ENCODE data around the gene CYP3A4.

CYP3A4 gene

GRCh38 chr7:99792967-99793366 is 9.0 kb upstream of the CYP3A4 start:
- DNase-seq (ENCODE audit: extremely low read depth, low read depth): no peak
- no peak for TF ChIP-seq CTCF (IDR thresholded peaks at IDR 0.05; ENCODE audit: low read depth, low read length, missing control alignments)
- no peak overlapping the region for H3K4me3 ChIP-seq (replicated peaks; ENCODE audit: low read depth, low read length)

- TF ChIP-seq CTCF (IDR thresholded peaks at IDR 0.05; ENCODE audit: low read depth, low read length, missing control alignments): no peak
- DNase-seq (ENCODE audit: extremely low read depth, low read depth): no peak
These were observed 7.8 kb upstream of the CYP3A4 start for GRCh38 chr7:99791667-99792369.

GRCh38 chr7:99791021-99791420 is 7.0 kb upstream of the CYP3A4 start:
- H3K4me3 ChIP-seq (replicated peaks; ENCODE audit: low read depth, low read length): no peak overlapping the region
- DNase-seq (ENCODE audit: extremely low read depth, low read depth): no peak
- no peak for TF ChIP-seq CTCF (IDR thresholded peaks at IDR 0.05; ENCODE audit: low read depth, low read length, missing control alignments)

More at GRCh38 chr7:99791667-99792369, 7.8 kb upstream of the CYP3A4 start:
- H3K4me3 ChIP-seq (replicated peaks; ENCODE audit: low read depth, low read length): no peak overlapping the region

GRCh38 chr7:99790407-99790806 is 6.4 kb upstream of the CYP3A4 start:
- H3K4me3 ChIP-seq (replicated peaks; ENCODE audit: low read depth, low read length): no peak overlapping the region
- no peak for TF ChIP-seq CTCF (IDR thresholded peaks at IDR 0.05; ENCODE audit: low read depth, low read length, missing control alignments)
- no peak for DNase-seq (ENCODE audit: extremely low read depth, low read depth)

GRCh38 chr7:99789441-99790070 is 5.6 kb upstream of the CYP3A4 start:
- peak; percentile 5 for DNase-seq (ENCODE audit: extremely low read depth, low read depth)
- H3K4me3 ChIP-seq (replicated peaks; ENCODE audit: low read depth, low read length): no peak overlapping the region
- no peak for TF ChIP-seq CTCF (IDR thresholded peaks at IDR 0.05; ENCODE audit: low read depth, low read length, missing control alignments)

- DNase-seq (ENCODE audit: extremely low read depth, low read depth): peak; percentile 9
- H3K4me3 ChIP-seq (replicated peaks; ENCODE audit: low read depth, low read length): no peak overlapping the region
- TF ChIP-seq CTCF (IDR thresholded peaks at IDR 0.05; ENCODE audit: low read depth, low read length, missing control alignments): no peak
These were observed 4.6 kb upstream of the CYP3A4 start for GRCh38 chr7:99788554-99788953.
